Nephron (organoid): ENCODE data around the gene FBXL7.

Source experiments
- H3K27ac Mint-ChIP-seq, 3 experiments: 2 replicates each; pipeline ENCODE4 v1.8.0; 2020; ENCODE audit warnings: mixed read lengths in 3 of 3, mild to moderate bottlenecking in 2 of 3, moderate library complexity in 1 of 3
- H3K27me3 Mint-ChIP-seq: 2 replicates; pipeline ENCODE4 v1.8.0; 2021; ENCODE audit warnings: low read depth, mild to moderate bottlenecking, moderate library complexity, mixed read lengths
- H3K36me3 Mint-ChIP-seq: 2 replicates; pipeline ENCODE4 v1.8.0; 2020; ENCODE audit warnings: low read depth, mixed read lengths
- H3K4me1 Mint-ChIP-seq: 2 replicates; pipeline ENCODE4 v1.8.0; 2020; ENCODE audit warnings: mixed read lengths
- H3K4me3 Mint-ChIP-seq, 3 experiments: 2 replicates each; pipeline ENCODE4 v1.8.0; 2020; ENCODE audit warnings: mild to moderate bottlenecking in 3 of 3, mixed read lengths in 3 of 3, moderate library complexity in 2 of 3
- H3K9me3 Mint-ChIP-seq: 2 replicates; pipeline ENCODE4 v1.8.0; 2020; ENCODE audit warnings: mixed read lengths
- CTCF ChIP-seq, 3 experiments: fragments of 200-600 bp; sonication (generic); IDR thresholded peaks; one replicate each; pipeline ENCODE4 v1.5.0; 2021; ENCODE audit warnings: antibody characterized with exemption in 3 of 3; ENCODE audit not compliant: unreplicated experiment in 3 of 3

Gene FBXL7

GRCh38 chr5:15737036-15737821, 237.2 kb downstream of the FBXL7 start:
- Mint-ChIP-seq H3K4me3 (no peak overlapping the region), H3K36me3 (peaks cover 12% of the 10 kb centered on the region), H3K4me1 (peaks cover 53% of the 10 kb centered on the region), H3K27me3 (no peaks in the 10 kb centered on the region), H3K9me3 (no peaks in the 10 kb centered on the region), H3K27ac (peak overlapping the region in 2 of 3 experiments; percentile 7 to 23)
- TF ChIP-seq CTCF (IDR thresholded peaks at IDR 0.05; ENCODE audit: unreplicated experiment in 3 of 3): no peak

GRCh38 chr5:15737871-15738664, 238.1 kb downstream of the FBXL7 start:
- no peak for TF ChIP-seq CTCF (IDR thresholded peaks at IDR 0.05; ENCODE audit: unreplicated experiment in 3 of 3)
- Mint-ChIP-seq H3K9me3 (peaks cover 6% of the 10 kb centered on the region), H3K36me3 (peaks cover 18% of the 10 kb centered on the region), H3K4me1 (peaks cover 53% of the 10 kb centered on the region), H3K27ac (peak overlapping the region in 1 of 3 experiments; percentile 65), H3K4me3 (no peak overlapping the region), H3K27me3 (no peaks in the 10 kb centered on the region)

- peaks cover 22% of the 10 kb centered on the region for H3K36me3 Mint-ChIP-seq
- H3K4me3 Mint-ChIP-seq: no peak overlapping the region
- H3K9me3 Mint-ChIP-seq: peaks cover 12% of the 10 kb centered on the region
- peak overlapping the region in 1 of 3 experiments; percentile 25 for H3K27ac Mint-ChIP-seq
- H3K27me3 Mint-ChIP-seq: no peaks in the 10 kb centered on the region
- peaks cover 49% of the 10 kb centered on the region for H3K4me1 Mint-ChIP-seq
- TF ChIP-seq CTCF (IDR thresholded peaks at IDR 0.05; ENCODE audit: unreplicated experiment in 3 of 3): no peak
Measured at GRCh38 chr5:15740383-15740782, 240.4 kb downstream of the FBXL7 start.

DNA sequence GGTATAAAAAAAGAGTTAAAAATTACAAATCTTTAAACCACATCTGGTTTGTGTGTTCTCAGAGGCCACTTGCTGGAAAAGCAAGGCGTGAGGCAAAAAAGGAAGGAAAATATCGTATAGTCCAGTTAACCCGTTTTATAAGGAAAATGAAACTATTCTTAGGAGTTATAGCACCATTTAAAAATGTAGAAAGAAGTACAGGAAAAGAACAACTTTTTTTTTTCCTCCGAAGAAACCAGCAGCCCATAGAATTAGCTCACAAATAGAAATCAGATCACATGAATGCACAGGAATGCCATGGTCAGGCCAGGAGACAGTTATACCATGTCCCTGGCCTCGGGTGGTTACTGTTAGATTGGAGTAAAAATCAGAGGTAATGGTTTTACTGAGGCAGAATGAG, 241.6 kb downstream of the FBXL7 start:
- H3K36me3 Mint-ChIP-seq: peaks cover 22% of the 10 kb centered on the region
- no peak for TF ChIP-seq CTCF (IDR thresholded peaks at IDR 0.05; ENCODE audit: unreplicated experiment in 3 of 3)

DNA sequence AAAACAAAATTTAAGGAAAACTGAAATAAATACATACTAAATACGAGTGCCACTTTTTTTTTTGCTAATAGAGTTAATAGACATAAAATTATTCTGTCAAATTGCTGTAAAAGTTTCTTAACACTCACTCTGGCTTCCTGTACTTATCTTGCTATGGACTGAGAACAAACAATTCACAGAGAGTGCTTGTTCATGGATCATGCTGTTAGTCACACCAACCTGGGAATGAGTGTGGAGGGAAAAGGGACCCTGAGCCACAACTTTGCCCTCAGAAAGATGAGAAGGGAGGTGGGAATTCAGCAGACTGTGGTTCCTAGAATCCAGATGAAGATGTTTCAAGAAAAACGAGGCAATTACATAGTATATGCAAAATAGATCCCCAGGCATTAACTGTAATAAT, 246.9 kb downstream of the FBXL7 start:
- Mint-ChIP-seq H3K4me3 (no peak overlapping the region), H3K27me3 (no peaks in the 10 kb centered on the region), H3K27ac (no peak overlapping the region), H3K36me3 (peaks cover 14% of the 10 kb centered on the region), H3K4me1 (peaks cover 22% of the 10 kb centered on the region), H3K9me3 (peaks cover 12% of the 10 kb centered on the region)
- no peak for TF ChIP-seq CTCF (IDR thresholded peaks at IDR 0.05; ENCODE audit: unreplicated experiment in 3 of 3)

More for the DNA sequence above, 241.6 kb downstream of the FBXL7 start:
- H3K4me3 Mint-ChIP-seq: no peak overlapping the region
- peaks cover 12% of the 10 kb centered on the region for H3K9me3 Mint-ChIP-seq
- H3K4me1 Mint-ChIP-seq: peaks cover 44% of the 10 kb centered on the region
- no peaks in the 10 kb centered on the region for H3K27me3 Mint-ChIP-seq
- peak overlapping the region; percentile 6 to 15 (median 13) for H3K27ac Mint-ChIP-seq
